Mononuclear cell (primary cell): ENCODE results near the gene CBLN2. TPM values are rescaled to one million over a fixed set of nuclear protein-coding genes. Genes with fewer than 3 reads are reported as not detected.

ENCODE experiments used
- H3K27me3 ChIP-seq: 2 replicates; pipeline ENCODE4 v1.6.0; 2011; ENCODE audit warnings: low read length, control low read depth; ENCODE audit not compliant: insufficient read depth
- H3K4me1 ChIP-seq: 2 replicates; pipeline ENCODE4 v1.5.1; 2011; ENCODE audit warnings: mild to moderate bottlenecking, low read length, control low read depth; ENCODE audit not compliant: insufficient read depth
- H3K4me3 ChIP-seq: 2 replicates; pipeline ENCODE4 v1.5.1; 2011; ENCODE audit warnings: mild to moderate bottlenecking, low read length, moderate library complexity
- H3K9me3 ChIP-seq: 2 replicates; pipeline ENCODE4 v1.5.1; 2011; ENCODE audit warnings: low read depth, mild to moderate bottlenecking, control low read depth, low read length
- total RNA-seq: library from RNA; depleted of rRNA; stranded (reverse); fragments of >200 nt; gene quantifications from one replicate; pipeline ENCODE4 v1.2.3, GENCODE V29; 2012

CBLN2 gene
- total RNA-seq: 0.10 TPM

DNA sequence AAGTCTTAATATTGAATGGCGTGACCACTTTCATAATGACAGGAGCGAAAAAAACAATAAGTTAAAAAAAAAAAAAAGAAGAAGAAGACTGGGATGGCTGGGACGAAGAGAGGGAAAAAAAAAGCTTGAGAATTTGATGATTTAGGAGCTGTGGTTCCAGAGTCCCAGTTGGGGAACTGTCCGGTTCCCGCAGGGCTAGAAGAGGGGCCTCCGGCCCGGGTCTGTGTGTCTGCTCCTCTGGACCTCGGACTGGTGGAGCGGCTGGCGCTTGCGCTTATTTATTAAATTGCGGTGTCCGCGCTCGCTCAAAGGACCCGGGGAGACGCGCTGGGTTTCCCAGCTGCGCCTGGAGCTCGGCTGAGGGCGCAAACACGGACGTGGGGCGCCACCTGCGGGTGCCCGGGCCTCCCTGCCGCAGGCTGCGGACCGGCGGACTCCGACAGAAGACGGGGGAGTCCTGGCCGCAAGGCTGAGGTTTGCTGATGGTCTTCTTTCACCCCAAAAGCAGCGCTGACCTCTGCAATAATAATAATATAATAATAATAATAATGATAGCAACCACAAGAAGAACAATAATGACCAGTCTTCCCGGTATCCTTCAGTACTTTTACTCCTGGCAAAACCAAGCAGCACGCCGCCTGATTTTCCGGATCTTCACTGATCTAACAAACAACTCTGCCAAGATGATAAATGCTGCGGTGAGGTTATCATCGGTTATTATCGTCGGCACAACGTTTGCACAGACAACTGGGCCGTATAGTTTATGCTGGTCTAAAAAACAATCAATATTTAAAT, at the start of gene CBLN2:
Gene CBLN2 (minus strand): TSS at position 251 of the 795 bp plus-strand sequence. CDS start 2,182 bp downstream, outside the sequence.
- Histone ChIP-seq H3K4me3 (no peak within 1 kb of the TSS), H3K27me3 (peaks cover 52% of the 10 kb centered on the region), H3K9me3 (no peaks in the 10 kb centered on the region), H3K4me1 (peaks cover 3% of the 10 kb centered on the region)

DNA sequence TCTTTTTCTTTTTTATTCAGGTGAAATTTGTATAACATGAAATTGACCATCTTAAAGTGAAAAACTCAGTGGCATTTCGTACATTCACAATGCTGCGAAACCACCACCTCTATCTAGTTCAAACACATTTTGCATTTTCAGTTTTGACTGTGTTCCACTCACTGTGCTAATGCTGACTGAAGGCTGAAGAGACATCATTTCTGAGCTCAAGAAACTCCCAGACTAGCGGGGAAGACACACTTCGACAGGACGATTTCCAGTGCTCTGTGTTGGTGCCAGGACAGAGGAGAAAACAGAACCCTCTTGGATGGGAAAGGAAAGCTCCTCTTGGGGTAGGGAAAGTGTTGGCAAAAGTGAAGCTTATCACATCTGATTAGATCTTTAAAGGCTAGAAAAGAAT, 44.2 kb upstream of the CBLN2 start:
- Histone ChIP-seq H3K4me3 (no peak overlapping the region), H3K4me1 (no peaks in the 10 kb centered on the region), H3K27me3 (no peaks in the 10 kb centered on the region), H3K9me3 (peaks cover 2% of the 10 kb centered on the region)

DNA sequence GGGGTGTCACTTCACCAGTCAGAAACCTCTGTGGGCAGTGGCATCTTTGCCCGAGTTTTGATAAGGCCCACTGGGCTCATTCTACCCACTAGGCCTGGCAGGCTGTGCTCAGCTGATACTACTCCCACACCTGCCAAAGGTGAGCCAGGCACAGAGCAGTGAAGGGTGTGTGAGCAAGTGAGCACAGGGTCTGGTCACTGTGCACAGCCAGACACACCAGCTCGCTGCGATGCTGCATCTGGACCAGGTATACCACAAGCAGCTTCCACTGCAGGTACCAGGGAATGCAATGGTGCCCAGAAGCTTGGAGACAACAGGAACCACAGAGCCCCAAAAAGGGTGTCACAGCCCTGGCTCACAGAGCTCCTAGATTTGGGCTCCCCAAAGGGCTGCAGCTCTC, 40.6 kb upstream of the CBLN2 start:
- no peaks in the 10 kb centered on the region for H3K27me3 ChIP-seq
- H3K4me1 ChIP-seq: no peaks in the 10 kb centered on the region
- H3K9me3 ChIP-seq: no peaks in the 10 kb centered on the region
- no peak overlapping the region for H3K4me3 ChIP-seq

DNA sequence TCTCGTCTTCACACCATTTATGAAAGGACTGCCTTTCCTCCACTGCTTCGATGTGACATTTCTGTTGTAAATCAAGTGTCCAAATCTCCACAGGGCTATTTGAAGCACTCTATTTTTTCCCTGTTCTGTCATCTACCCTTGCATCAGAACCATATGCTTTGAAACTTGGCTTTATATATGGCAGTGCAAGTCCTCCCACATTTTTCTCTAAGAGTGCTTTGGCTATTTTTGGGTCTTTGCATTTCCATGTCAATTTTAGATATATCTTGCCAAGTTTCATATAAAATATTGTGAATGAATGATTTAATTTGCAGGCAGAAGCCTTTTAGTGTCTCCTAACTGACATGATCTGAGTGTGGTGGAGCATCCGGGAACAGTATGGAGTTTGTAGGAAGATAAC, 37.8 kb upstream of the CBLN2 start:
- Histone ChIP-seq H3K9me3 (no peaks in the 10 kb centered on the region), H3K4me1 (no peaks in the 10 kb centered on the region), H3K27me3 (no peaks in the 10 kb centered on the region), H3K4me3 (no peak overlapping the region)

DNA sequence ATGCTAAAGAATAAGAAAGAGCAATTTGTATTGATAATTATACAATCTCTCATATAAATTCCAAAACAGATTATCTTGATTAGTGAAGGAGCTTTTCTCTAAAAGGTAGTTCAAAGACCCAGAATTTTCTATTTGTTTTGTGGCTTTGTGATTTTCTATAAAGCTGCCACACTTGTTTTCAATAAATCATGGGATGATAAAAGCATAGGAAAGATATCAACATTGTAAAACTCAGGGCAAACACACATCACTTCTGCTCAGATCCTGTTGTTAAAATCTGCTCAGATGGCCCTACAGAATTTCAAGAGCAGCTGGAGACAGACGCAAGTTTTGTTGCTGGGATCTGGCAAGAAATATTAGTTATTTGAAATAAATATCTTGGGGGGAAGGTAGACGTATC, 28.8 kb upstream of the CBLN2 start:
- Histone ChIP-seq H3K27me3 (no peaks in the 10 kb centered on the region), H3K9me3 (peaks cover 4% of the 10 kb centered on the region), H3K4me1 (no peaks in the 10 kb centered on the region), H3K4me3 (no peak overlapping the region)

DNA sequence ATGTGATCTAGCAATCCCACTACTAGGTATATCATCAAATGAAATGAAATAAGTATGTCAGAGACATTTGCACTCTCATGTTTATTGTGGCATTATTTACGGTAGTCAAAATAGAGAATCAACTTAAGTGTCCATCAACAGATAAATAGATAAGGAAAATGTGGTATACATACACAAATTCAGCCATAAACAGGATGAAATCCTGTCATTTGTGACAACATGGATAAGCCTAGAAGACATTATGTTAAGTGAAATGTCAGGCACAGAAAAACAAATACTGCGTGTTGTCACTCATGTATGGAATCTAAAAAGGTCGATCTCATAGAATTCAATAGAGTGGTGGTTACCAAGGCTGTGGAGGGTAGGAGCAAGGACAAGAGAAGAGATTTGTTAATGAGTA, 22.1 kb upstream of the CBLN2 start:
- Histone ChIP-seq H3K27me3 (no peaks in the 10 kb centered on the region), H3K4me3 (no peak overlapping the region), H3K4me1 (no peaks in the 10 kb centered on the region), H3K9me3 (peaks cover 18% of the 10 kb centered on the region)

DNA sequence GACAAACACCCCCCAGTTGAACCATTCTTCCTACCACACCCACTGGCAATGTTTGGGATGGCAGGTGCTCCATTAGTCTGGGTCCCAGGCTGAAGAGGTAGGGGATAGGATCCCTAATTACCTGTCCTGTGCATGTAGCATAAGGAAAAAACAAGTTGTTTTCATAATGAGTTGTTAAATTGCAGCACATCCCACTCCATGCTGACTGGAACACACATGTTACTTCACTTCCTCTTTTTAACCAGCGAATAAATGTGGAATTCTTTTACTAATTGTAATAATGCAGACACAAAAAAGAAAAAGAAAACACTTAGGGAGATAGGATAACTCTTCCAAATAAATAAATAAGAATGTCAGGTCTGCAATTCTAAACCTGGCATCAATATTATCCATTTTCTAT, 11.8 kb upstream of the CBLN2 start:
- H3K27me3 ChIP-seq: no peaks in the 10 kb centered on the region
- H3K4me3 ChIP-seq: no peak overlapping the region
- peaks cover 4% of the 10 kb centered on the region for H3K4me1 ChIP-seq
- no peaks in the 10 kb centered on the region for H3K9me3 ChIP-seq

DNA sequence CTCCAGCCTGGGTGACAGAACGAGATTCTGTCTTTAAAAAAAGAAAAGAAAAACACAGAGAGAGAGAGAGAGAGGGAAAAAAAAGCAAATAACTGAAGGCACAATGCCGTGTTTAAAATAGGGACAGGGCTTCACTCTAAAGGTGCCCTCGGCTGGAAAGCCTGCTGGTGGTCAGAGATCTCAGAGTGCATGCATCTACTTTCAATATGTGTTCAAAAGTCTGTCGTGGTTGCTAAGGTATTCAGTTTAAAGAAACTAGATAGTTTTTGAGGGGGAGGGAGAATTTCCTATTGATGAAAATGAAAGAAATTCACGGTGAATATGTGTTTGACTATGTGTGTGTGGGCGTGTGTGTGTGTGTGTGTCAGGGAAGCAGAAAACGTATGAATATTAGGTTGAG, 11.0 kb upstream of the CBLN2 start:
- H3K4me3 ChIP-seq: no peak overlapping the region

DNA sequence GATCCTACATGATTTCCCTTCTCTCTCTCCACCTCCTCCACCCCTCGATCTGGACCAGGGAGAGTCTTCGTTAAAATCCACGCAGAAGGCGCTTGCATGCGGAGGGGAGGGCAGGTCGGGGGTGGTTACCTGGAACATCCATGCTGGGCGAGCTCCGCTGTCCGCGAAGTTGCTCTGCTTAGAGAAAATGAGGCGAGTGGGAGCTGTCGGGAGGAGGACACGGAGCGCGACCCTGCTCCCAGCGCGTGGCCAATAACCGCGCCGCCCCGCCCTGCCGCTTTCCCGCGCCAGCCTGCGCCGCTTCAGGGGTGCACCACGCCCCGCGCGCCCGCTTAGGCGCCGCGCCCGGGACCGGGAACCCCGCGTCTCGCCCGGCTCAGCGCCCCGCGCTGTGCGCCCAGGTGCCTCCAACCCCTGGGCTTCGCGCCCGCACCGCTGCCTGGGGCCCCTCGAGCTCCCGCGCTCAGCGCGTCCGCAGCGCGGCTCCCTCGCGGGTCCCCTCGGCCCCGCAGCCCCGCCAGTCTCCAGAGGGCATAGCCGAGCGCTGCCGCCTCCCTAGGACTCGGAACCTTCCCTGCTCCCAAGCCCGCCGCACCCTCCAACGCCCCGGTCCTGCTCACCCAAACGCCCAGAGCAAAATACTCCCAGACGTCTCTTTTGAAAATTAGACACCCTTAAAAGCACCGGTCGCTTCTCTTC, 636 bp downstream of the CBLN2 start:
- peaks cover 58% of the 10 kb centered on the region for H3K27me3 ChIP-seq

More for the DNA sequence above, 11.0 kb upstream of the CBLN2 start:
- Histone ChIP-seq H3K4me1 (peaks cover 4% of the 10 kb centered on the region), H3K9me3 (no peaks in the 10 kb centered on the region), H3K27me3 (no peaks in the 10 kb centered on the region)

DNA sequence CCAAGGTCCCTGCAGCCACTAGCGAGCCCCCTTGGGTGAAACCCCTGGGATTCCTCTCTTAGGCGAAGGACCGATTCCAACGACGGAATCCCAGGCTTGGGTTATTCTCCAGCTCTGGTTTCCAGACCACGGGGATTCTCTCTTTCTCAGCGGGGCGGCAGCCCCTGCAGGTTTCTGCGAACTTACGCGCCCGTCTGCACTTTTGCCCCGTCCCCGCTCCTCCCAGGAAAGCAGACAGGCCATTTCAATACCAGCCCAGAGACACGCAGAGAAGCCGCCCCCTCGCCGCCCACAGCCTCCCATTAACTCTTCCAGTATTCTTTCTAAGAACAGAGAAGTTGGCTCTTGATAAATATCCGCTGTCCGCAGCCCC, 1.2 kb downstream of the CBLN2 start:
- H3K9me3 ChIP-seq: no peaks in the 10 kb centered on the region
- peaks cover 64% of the 10 kb centered on the region for H3K27me3 ChIP-seq
- no peak overlapping the region for H3K4me3 ChIP-seq
- no peaks in the 10 kb centered on the region for H3K4me1 ChIP-seq

More for the DNA sequence above, 636 bp downstream of the CBLN2 start:
- H3K9me3 ChIP-seq: no peaks in the 10 kb centered on the region
- H3K4me3 ChIP-seq: no peak overlapping the region
- peaks cover under 1% of the 10 kb centered on the region for H3K4me1 ChIP-seq

DNA sequence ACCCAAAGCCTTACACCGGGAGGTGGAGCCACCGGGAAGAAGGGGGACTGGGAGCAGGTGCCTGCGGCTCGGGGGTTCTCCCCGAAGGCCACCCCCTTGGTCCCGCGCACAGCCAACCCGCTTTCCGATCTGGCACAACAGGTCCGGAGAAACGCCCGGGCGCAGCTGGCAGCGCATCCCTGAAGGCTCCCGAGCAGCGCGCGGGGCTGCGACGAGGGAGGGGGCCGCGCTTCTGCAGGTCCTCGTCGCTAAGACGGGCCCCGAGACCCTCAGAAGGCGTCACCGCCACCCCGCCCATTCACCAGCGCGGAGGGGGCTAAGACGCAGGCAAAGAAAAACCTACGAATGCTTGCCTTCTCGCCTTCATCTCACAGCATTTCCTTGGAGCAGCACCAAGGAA, 1.8 kb downstream of the CBLN2 start:
- peaks cover 64% of the 10 kb centered on the region for H3K27me3 ChIP-seq
- H3K4me1 ChIP-seq: no peaks in the 10 kb centered on the region
- no peaks in the 10 kb centered on the region for H3K9me3 ChIP-seq
- H3K4me3 ChIP-seq: no peak overlapping the region

DNA sequence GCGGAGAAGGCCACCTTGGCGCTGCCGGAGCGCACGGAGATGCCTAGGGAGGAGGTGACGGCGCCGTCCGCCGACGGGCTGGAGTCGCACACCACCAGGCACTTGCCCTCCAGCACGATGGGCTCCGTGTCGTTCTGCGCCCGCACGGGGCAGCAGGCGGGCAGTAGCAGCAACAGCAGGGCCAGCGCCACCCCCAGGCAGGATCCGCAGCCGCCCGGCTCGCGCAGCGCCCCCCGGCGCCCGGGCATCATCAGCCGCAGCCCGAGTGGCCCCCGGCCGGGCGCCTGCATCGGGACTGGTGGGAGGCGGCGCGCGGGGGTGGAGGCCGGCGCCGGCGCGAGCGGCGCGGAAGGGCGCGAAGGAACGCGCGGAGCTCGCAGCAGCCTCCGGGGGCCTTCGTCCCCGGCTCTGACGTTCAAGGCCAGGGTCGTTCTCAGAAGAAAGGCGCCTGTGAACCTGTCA, 2.2 kb downstream of the CBLN2 start:
- H3K9me3 ChIP-seq: no peaks in the 10 kb centered on the region
- peaks cover 64% of the 10 kb centered on the region for H3K27me3 ChIP-seq
- H3K4me1 ChIP-seq: no peaks in the 10 kb centered on the region
- no peak overlapping the region for H3K4me3 ChIP-seq

DNA sequence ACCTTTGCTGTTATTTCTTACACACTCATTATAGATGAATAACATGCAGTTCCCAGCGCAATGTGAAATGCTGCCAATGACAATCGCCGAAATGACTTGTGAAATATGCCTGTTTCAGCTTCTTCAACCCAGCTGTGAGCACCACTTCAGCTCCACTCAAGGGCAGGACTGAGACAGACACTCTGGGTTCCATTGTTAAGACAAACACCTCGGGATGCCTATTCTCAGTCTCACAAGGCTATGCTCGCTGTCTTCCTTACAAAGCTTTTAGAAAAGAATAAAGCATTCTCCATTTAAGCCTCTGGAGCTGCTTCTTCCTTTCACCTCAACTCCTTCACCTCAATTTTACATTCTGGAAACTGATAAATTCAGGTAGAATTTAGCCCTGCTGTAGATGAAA, 4.2 kb downstream of the CBLN2 start:
- Histone ChIP-seq H3K4me3 (no peak overlapping the region), H3K9me3 (no peaks in the 10 kb centered on the region), H3K27me3 (peaks cover 58% of the 10 kb centered on the region), H3K4me1 (no peaks in the 10 kb centered on the region)

DNA sequence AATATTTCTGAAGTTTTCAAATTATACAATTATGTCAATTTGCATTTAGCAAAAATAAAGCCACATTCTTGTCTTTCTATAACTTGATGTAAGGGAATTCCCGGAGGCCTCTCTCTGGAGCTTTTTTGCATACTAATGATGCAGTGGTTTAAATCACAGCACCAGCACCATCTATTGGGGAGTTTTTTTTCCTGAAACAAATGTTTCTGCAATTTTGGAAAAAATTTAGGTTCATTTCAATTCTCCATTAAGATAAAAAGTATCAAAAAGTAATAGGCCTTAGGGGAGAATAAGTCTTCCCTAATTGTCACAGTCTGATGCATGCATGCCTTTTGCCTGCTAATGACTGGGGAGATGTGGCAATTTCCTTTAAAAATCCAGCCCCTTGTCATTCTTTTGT, 13.5 kb downstream of the CBLN2 start:
- no peaks in the 10 kb centered on the region for H3K27me3 ChIP-seq
- H3K4me3 ChIP-seq: no peak overlapping the region
- no peaks in the 10 kb centered on the region for H3K4me1 ChIP-seq
- H3K9me3 ChIP-seq: no peaks in the 10 kb centered on the region

DNA sequence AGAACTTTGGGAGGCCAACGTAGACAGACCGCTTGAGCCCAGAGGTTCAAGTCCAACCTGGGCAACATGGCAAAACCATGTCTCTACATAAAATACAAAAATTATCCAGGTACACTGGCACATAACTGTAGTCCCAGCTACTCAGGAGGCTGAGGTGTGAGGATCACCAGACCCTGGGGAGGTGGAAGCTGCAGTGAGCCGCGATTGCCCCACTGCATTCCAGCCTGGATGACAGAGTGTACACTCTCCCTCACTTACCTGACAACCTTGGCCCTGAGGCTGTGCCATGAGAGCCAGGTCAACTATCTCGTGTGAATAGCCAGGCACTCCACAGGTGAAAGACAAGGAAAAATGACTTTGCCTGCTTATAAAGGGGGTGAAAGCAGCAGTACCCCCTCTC, 39.3 kb downstream of the CBLN2 start:
- Histone ChIP-seq H3K9me3 (no peaks in the 10 kb centered on the region), H3K27me3 (no peaks in the 10 kb centered on the region), H3K4me3 (no peak overlapping the region), H3K4me1 (no peaks in the 10 kb centered on the region)
